Measurements from ENCODE around the gene CHAT. TPM values are rescaled to one million over a fixed set of nuclear protein-coding genes. Genes with fewer than 3 reads are reported as not detected.

CHAT gene
- total RNA-seq, 1 donor = not detected

DNA sequence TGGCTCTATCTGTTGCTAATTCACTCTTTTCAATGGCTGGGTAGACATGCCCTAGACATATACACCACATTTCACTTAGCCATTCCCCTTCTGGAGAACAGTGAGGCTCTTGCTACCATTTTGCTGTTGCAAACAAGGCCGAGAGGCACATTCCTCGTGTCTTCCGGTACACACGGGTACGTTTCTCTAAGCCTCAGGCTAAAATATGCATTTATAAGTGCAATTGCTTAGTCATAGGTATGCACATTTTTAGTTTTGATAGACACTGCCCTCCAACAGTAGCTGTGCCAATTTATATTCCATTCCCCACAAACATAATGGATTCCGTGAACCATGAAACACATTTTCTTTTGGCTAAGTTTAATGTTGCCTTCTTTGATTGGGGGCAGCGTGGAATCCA is 13.2 kb downstream of the CHAT start:
- Histone ChIP-seq H3K9me3 (ENCODE audit: low read depth, low read length) (no peaks in the 10 kb centered on the region), H3K4me1 (ENCODE audit: insufficient read depth, low read length) (no peaks in the 10 kb centered on the region), H3K4me3 (ENCODE audit: low read length) (no peak overlapping the region), H3K27me3 (ENCODE audit: insufficient read depth, low read length) (no peaks in the 10 kb centered on the region)

DNA sequence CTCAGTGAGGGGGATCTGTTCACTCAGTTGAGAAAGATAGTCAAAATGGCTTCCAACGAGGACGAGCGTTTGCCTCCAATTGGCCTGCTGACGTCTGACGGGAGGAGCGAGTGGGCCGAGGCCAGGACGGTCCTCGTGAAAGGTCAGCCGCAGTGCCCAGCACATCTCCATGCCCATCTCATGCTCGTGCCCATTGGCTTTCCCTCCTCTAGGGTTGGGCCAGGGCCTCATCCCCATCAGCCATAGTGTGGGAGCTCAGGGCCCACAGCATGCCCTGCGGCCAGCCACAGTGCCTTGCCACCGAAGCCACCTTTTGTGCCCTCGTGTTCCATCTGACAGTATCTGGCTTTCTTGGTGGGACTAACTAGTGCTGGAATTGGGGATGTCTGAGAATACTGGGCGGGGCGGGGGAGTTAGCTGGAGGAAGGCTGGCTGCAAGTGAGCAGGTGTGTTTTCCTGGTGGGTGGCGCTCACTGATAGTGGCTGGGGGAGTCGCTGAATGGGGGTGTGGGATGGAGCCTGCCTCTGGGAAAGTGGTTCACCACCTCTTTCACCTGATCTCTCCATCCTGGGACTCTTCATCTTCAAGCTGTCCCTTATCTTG is 13.9 kb downstream of the CHAT start:
- no peaks in the 10 kb centered on the region for H3K4me1 ChIP-seq (ENCODE audit: insufficient read depth, low read length)

DNA sequence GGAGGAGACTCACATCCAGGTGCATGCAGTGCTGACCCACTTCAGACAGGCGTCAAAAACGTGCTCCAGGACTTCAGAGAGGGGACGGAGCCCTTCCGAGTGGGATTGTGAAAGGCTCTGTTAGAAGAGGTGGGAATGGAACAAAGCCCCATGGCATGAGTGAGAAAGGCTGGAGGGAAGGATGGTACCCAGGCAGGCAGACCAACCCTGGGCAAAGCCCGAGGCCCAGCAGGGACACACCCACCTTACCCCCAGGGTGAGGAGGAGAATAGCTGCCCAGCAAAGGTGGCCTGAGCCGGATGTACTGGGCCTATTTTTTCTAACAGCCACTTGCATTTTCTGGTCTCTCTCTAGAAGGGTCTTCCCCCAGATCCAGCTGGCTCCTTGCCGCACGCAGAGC is 14.8 kb downstream of the CHAT start:
- Histone ChIP-seq H3K27me3 (ENCODE audit: insufficient read depth, low read length) (no peaks in the 10 kb centered on the region), H3K4me1 (ENCODE audit: insufficient read depth, low read length) (no peaks in the 10 kb centered on the region), H3K4me3 (ENCODE audit: low read length) (no peak overlapping the region), H3K9me3 (ENCODE audit: low read depth, low read length) (no peaks in the 10 kb centered on the region)

More for the DNA sequence above, 13.9 kb downstream of the CHAT start:
- no peaks in the 10 kb centered on the region for H3K9me3 ChIP-seq (ENCODE audit: low read depth, low read length)
- no peaks in the 10 kb centered on the region for H3K27me3 ChIP-seq (ENCODE audit: insufficient read depth, low read length)
- no peak overlapping the region for H3K4me3 ChIP-seq (ENCODE audit: low read length)

DNA sequence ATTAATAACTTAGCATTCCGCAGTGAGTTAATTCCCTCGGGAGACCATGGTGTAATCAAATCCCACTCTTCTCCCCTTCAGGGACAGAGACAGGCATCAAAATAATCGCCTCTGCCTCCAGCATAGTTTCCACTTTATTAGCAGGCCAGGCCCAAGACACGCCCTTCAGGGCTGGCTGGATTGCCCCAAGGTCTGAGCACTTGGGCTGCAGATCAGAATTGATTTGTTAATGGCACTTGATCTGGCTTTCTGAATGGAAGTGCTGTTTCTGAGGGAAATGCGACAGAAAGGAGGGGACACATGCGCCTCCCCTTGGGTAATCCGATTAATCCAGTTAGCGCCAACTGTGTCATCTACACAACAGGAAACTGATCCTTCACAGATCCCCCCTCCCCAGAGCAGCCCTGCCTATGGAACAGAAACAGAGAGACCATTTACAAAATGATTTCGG is 15.6 kb downstream of the CHAT start:
- Histone ChIP-seq H3K4me3 (ENCODE audit: low read length) (no peak overlapping the region), H3K9me3 (ENCODE audit: low read depth, low read length) (no peaks in the 10 kb centered on the region), H3K4me1 (ENCODE audit: insufficient read depth, low read length) (no peaks in the 10 kb centered on the region), H3K27me3 (ENCODE audit: insufficient read depth, low read length) (no peaks in the 10 kb centered on the region)

DNA sequence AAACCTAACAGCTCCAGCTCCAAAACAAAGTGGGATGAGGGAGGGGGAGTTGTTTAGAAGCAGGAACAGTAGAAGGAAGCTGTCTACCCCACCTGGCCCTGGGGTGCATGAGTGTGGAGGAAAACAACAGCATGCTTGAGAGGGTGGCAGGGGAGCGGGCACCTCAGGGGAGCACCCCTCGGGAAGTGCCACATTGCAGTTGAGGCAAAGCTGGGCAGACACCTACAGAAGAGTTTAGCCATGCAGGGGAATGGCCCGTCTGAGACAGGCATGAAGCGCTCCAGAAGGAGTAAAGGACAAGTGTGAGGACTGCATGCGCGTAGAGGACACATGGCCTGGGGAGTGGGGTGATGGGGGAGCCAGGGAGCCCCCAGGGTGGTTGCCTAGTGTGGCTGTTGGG is 18.1 kb downstream of the CHAT start:
- H3K4me3 ChIP-seq (ENCODE audit: low read length) = no peak overlapping the region
- H3K9me3 ChIP-seq (ENCODE audit: low read depth, low read length) = no peaks in the 10 kb centered on the region
- H3K4me1 ChIP-seq (ENCODE audit: insufficient read depth, low read length) = no peaks in the 10 kb centered on the region
- H3K27me3 ChIP-seq (ENCODE audit: insufficient read depth, low read length) = peaks cover 3% of the 10 kb centered on the region

DNA sequence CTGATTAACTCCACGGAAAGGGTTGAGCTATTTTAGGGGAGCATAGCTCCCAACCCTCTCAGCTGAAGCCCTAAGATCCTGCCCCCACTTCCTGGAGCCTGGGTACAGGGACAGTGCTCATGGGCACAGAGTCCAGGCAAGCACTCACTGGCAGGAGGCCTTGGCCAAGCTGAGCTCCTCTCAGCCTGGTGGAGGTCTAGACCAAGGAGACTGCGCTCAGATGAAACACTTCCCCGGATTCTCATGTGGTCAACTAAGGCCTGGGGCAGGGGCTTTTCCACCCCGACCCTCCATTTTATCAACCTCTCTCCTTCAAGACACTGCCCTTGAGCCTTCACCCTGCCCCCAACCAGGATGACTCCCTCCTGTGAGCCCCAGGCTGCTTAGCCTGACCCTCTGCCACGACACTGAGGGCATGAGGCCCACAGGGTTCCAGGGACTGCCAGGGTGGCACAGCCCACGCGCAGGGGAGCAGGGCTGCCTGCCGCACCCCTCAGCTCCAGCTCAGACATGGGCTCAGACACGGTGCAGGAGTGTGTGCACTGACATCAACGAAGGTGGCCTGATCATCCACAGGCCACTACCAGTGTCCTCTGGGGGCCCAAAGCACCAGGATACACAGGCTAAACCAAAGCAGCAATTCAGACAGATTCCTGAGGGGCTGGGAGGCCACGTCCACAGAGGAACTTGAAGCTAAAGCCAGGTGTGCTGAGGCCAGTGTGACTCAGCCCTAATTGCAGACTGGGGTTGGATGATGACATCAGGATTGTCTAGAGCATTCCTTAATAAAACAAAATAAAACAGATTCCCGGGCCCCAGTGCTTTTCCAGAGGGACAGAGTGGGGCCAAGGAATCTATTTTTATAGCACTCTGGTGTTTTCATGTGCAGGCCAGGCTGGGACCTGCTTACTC is 18.8 kb downstream of the CHAT start:
- Histone ChIP-seq H3K4me3 (ENCODE audit: low read length) (no peak overlapping the region), H3K9me3 (ENCODE audit: low read depth, low read length) (no peaks in the 10 kb centered on the region), H3K27me3 (ENCODE audit: insufficient read depth, low read length) (peaks cover 8% of the 10 kb centered on the region), H3K4me1 (ENCODE audit: insufficient read depth, low read length) (no peaks in the 10 kb centered on the region)

DNA sequence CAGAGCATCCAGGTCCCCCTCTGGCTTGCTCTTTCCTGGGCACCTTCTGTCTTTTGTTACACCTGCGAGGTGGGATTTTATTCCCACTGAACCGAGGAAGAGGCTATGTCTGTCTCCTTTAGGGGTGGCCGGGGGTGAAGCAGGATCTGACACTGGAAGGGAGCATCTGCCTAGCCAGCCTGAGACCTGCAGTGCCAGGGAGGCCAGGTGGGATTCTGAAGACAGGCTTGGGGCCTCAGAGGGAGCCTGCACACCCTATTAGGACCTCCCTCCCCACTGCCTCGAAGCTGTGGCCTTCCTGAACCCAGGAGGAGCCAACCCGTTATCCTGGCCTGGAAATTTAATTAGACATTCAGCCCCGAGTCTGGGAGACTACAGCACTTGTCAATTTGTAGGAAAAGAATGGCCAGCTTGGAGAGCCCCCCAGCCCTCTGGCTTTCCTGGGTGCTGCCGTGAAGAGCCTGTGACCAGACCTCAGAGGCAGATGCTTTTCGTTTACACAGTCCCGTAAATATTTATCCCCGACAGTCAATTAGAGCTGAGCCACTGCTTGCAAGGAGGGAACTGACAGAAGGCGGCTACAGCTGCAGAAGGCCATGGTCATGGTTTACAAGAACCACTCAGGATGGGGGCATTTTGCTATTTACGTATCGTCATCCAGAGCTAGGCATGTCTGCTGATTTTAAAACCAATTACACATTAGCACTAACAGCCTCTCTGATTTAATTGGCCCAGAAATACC is 19.7 kb downstream of the CHAT start:
- Histone ChIP-seq H3K9me3 (ENCODE audit: low read depth, low read length) (no peaks in the 10 kb centered on the region), H3K4me3 (ENCODE audit: low read length) (no peak overlapping the region), H3K4me1 (ENCODE audit: insufficient read depth, low read length) (no peaks in the 10 kb centered on the region), H3K27me3 (ENCODE audit: insufficient read depth, low read length) (peaks cover 11% of the 10 kb centered on the region)

DNA sequence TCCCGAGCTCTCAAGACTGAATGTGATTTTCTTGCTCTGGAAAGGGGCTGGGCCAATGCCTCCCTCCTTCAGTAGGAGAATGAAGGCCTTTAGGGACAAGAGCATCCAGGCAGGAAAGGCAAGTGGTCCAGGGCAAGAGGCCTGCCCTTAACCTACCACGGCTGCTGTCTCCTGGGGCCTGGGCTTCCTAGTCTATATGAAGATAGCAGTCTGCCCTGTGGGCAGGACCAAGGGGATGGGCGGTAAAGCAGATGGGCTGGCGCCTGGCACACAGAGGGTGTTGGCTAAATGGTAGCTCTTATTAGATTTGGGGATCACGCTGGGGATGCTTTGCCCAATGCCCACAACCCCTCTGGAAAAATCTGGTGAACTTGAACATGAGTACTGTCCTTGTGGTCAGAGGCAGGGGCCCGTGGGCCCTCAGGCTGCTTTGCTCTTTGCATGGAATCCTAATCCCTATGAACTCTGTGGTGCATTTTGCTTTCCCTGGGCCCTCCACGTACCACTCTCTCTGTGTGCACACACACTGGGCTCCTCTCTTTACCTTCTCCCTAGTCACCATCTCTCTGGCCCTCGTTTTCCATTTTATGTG is 20.3 kb downstream of the CHAT start:
- H3K9me3 ChIP-seq (ENCODE audit: low read depth, low read length) = no peaks in the 10 kb centered on the region
- H3K27me3 ChIP-seq (ENCODE audit: insufficient read depth, low read length) = peaks cover 11% of the 10 kb centered on the region
- H3K4me1 ChIP-seq (ENCODE audit: insufficient read depth, low read length) = no peaks in the 10 kb centered on the region
- no peak overlapping the region for H3K4me3 ChIP-seq (ENCODE audit: low read length)

DNA sequence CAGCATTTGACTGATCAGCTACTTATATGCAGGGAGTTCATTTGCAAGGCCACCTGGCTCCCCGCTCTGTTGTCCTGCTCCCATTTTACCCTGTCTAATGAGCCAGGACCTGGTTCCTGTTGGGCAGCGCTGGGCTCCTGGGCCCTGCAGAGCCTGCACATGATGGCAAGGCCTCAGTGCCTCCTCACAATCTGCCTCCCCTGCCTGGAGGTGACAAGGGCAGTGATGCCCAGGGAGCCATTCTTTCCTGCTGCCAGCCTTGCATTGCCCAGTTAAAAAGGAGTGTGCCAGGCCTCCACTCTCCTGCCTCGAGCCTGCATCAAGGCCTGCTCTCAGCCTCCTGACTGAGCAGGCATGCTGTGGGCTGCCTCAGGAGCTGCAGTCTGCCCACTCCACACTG is 28.5 kb downstream of the CHAT start:
- Histone ChIP-seq H3K9me3 (ENCODE audit: low read depth, low read length) (no peaks in the 10 kb centered on the region), H3K27me3 (ENCODE audit: insufficient read depth, low read length) (peaks cover 12% of the 10 kb centered on the region), H3K4me1 (ENCODE audit: insufficient read depth, low read length) (peaks cover 7% of the 10 kb centered on the region), H3K4me3 (ENCODE audit: low read length) (no peak overlapping the region)

DNA sequence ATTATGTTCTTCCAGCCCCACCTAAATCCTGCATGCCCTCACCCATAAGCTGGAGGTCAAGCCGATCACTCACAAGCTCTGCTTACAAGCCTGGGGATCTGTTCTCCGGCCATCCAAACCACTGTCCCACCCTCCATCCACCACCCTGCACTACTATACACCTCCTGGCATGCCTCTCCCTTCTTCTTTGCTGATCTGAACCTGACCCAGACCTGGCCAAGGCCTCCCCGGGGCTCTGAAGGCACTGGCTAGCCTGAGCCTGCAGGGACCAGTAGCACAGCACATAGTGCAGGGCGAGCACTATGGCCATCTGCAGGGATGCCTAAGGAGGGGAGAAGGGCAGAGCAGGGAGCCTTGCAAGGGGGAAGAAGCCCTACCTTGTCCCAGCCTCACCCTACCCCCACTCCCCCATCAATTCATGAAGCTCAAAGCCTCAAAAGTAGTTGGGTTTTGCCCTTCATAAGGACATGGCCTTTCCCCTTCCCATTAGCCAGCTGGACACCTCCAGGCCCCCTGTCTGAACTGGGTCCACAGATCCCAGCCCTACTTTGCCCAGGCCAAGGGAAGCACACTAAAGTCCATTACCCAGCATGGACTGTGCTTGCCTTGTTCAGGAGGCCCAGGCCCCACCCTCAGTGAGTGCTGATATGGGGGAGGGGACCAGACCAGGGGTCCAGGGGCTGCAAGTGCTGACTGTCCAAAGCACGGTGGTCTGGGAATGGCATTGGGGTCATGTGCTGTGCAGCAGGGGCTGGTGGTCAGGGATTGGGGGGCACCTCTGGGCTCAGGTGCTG is 29.6 kb downstream of the CHAT start:
- Histone ChIP-seq H3K4me1 (ENCODE audit: insufficient read depth, low read length) (peaks cover 7% of the 10 kb centered on the region), H3K4me3 (ENCODE audit: low read length) (no peak overlapping the region), H3K9me3 (ENCODE audit: low read depth, low read length) (no peaks in the 10 kb centered on the region), H3K27me3 (ENCODE audit: insufficient read depth, low read length) (peaks cover 7% of the 10 kb centered on the region)

DNA sequence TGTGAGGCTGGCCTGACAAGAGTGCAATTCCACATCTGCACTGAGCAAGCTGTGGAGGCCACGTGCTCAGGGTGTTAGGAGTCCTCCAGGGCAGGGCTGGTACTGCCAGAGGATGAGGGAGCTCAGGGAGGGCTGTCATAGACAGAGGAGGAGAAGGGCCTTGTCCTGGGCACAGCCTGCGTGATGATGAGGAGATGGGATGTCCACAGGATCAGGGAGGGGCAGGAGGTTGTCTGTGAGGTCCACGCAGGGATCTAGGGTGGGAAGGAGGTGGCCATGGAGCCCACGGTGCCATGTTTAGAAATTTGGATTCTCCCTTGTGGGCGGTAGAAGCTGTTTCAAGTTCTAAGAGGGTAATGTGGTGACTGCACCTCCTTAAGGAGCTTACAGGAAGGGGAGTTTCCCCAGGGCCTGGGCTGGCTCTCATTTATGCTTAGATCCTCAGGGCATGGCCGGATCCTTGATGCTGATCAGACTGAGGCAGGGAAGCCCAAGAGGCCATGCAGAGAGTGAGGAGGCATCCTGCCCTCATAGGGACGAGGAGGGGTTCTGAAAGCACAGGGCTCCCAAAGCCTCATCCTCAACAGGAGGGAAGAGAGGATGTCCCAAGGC is 30.3 kb downstream of the CHAT start:
- Histone ChIP-seq H3K27me3 (ENCODE audit: insufficient read depth, low read length) (peaks cover 7% of the 10 kb centered on the region), H3K4me3 (ENCODE audit: low read length) (no peak overlapping the region), H3K9me3 (ENCODE audit: low read depth, low read length) (no peaks in the 10 kb centered on the region), H3K4me1 (ENCODE audit: insufficient read depth, low read length) (peaks cover 7% of the 10 kb centered on the region)

DNA sequence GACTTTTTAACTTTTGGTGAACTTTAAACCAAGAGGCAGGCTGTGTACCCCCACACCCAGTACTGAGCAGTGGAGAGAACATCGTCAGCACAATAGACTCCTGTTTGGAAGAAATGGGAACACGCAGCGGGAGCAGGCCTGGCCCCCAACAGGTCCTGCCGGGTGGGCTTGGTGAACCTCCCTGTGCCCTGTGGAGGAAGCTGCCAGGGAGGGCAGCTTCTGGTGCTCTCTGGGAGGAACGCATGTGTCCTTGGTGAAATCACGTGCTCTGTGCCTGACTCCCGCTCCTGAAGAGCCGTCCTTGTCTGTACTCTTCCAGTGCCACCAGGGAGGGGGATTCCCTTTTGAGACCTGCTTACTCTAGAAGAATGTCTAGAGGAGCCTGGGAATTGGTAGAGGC is 31.6 kb downstream of the CHAT start:
- H3K4me3 ChIP-seq (ENCODE audit: low read length) = no peak overlapping the region
- no peaks in the 10 kb centered on the region for H3K9me3 ChIP-seq (ENCODE audit: low read depth, low read length)
- H3K27me3 ChIP-seq (ENCODE audit: insufficient read depth, low read length) = peaks cover 2% of the 10 kb centered on the region
- peaks cover 7% of the 10 kb centered on the region for H3K4me1 ChIP-seq (ENCODE audit: insufficient read depth, low read length)

DNA sequence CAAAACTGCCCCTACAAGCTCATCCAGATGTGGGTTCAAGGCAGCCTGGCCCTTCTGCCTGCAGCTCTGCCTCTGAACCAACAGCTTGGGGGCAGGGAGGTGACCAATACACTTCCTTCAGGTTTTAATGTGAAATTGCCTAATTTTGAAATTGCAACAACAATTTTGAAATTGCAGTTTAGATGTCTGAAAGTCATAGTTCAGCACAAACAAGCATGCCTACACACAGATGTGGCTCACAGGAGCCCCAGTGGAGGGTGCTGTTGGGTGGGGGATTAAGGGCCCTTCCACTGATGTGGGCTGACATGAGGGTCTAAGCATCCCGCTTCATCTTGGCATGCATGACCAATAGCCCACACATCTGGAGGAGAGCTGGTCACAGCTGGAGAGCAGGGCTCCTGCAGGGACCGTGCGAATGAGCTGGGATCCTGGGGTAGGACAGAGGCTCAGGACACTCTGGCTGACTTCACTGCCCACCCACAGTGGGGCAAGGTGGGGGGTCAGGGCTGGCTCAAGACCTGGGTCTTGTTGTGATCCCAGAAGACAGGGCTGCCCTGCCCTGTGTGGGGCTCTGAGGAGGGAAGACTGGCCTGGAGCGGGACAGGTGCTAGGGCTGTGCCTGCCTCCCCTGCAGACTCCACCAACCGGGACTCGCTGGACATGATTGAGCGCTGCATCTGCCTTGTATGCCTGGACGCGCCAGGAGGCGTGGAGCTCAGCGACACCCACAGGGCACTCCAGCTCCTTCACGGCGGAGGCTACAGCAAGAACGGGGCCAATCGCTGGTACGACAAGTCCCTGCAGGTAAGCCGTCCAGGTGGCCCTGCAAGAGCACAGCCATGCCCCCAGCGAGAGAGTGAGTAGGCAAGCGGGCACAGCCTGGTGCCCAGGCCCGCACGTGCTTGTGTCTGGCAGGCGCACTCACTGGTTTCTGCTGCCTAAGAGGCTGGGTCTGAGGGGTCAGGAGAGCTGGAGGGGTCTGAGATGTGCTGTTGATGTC is 32.3 kb downstream of the CHAT start:
- Histone ChIP-seq H3K9me3 (ENCODE audit: low read depth, low read length) (no peaks in the 10 kb centered on the region), H3K27me3 (ENCODE audit: insufficient read depth, low read length) (no peaks in the 10 kb centered on the region), H3K4me1 (ENCODE audit: insufficient read depth, low read length) (peaks cover 7% of the 10 kb centered on the region), H3K4me3 (ENCODE audit: low read length) (no peak overlapping the region)
